ENCODE data around the gene TTBK2. TPM values are rescaled to one million over a fixed set of nuclear protein-coding genes. Genes with fewer than 3 reads are reported as not detected.

The TTBK2 gene
- polyA plus RNA-seq, 3 donors: 3.7 to 9.0 (median 5.7) TPM

GRCh38 chr15:42724276-42724675 lies 196.3 kb downstream of the TTBK2 start:
- TF ChIP-seq, protein P1, sequence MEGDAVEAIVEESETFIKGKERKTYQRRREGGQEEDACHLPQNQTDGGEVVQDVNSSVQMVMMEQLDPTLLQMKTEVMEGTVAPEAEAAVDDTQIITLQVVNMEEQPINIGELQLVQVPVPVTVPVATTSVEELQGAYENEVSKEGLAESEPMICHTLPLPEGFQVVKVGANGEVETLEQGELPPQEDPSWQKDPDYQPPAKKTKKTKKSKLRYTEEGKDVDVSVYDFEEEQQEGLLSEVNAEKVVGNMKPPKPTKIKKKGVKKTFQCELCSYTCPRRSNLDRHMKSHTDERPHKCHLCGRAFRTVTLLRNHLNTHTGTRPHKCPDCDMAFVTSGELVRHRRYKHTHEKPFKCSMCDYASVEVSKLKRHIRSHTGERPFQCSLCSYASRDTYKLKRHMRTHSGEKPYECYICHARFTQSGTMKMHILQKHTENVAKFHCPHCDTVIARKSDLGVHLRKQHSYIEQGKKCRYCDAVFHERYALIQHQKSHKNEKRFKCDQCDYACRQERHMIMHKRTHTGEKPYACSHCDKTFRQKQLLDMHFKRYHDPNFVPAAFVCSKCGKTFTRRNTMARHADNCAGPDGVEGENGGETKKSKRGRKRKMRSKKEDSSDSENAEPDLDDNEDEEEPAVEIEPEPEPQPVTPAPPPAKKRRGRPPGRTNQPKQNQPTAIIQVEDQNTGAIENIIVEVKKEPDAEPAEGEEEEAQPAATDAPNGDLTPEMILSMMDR (IDR thresholded peaks at IDR 0.05): no peak
- Histone ChIP-seq H2AFZ (ENCODE audit: insufficient read depth, low read depth, low read length, poor library complexity, severe bottlenecking) (no peak overlapping the region), H3K9me3 (replicated peaks in 1 of 2; ENCODE audit: control insufficient read depth in 1 of 2, insufficient read depth in 1 of 2, low read length in 2 of 2) (no peaks in the 10 kb centered on the region), H3K27me3 (ENCODE audit: control insufficient read depth in 2 of 2, insufficient read depth in 2 of 2, low read length in 2 of 2) (no peaks in the 10 kb centered on the region), H3K4me2 (replicated peaks; ENCODE audit: extremely low read depth, low read length, poor library complexity, severe bottlenecking) (no peak overlapping the region), H4K20me1 (ENCODE audit: insufficient read depth, low read length) (no peaks in the 10 kb centered on the region), H3K79me2 (ENCODE audit: insufficient read depth, low read length) (no peaks in the 10 kb centered on the region), H3K27ac (ENCODE audit: low read depth in 1 of 2, low read length in 2 of 2) (no peak overlapping the region), H3K4me1 (ENCODE audit: control insufficient read depth in 1 of 2, insufficient read depth in 2 of 2, low read length in 2 of 2) (no peaks in the 10 kb centered on the region), H3K36me3 (replicated peaks in 1 of 2; ENCODE audit: control insufficient read depth in 1 of 2, insufficient read depth in 2 of 2, low read length in 2 of 2) (peaks cover 71 to 91% of the 10 kb centered on the region in 2 donors), H3K4me3 (replicated peaks in 1 of 3; ENCODE audit: low read depth in 2 of 3, low read length in 3 of 3) (no peak overlapping the region), H3K9ac (ENCODE audit: insufficient read depth, low read length, poor library complexity, severe bottlenecking) (no peak overlapping the region)
- 98% methylated on average over 5 of the region's 6 CpGs for WGBS (ENCODE audit: insufficient coverage)
- Mint-ChIP-seq H3K4me1 (no peaks in the 10 kb centered on the region), H3K9me3 (no peaks in the 10 kb centered on the region), H3K27me3 (ENCODE audit: low read depth in 3 of 3) (no peaks in the 10 kb centered on the region), H3K4me3 (no peak overlapping the region), H3K27ac (no peak overlapping the region), H3K36me3 (peaks cover 68 to 88% of the 10 kb centered on the region in 2 donors)
- no peak for DNase-seq
- intact Hi-C loops (cut with micrococcal nuclease): no loop called here

- Histone ChIP-seq H3K4me1 (ENCODE audit: control insufficient read depth in 1 of 2, insufficient read depth in 2 of 2, low read length in 2 of 2) (no peaks in the 10 kb centered on the region), H2AFZ (ENCODE audit: insufficient read depth, low read depth, low read length, poor library complexity, severe bottlenecking) (no peak overlapping the region), H3K9me3 (replicated peaks in 1 of 2; ENCODE audit: control insufficient read depth in 1 of 2, insufficient read depth in 1 of 2, low read length in 2 of 2) (no peaks in the 10 kb centered on the region), H3K27ac (ENCODE audit: low read depth in 1 of 2, low read length in 2 of 2) (no peak overlapping the region), H3K36me3 (replicated peaks in 1 of 2; ENCODE audit: control insufficient read depth in 1 of 2, insufficient read depth in 2 of 2, low read length in 2 of 2) (peaks cover 59 to 83% of the 10 kb centered on the region in 2 donors), H4K20me1 (ENCODE audit: insufficient read depth, low read length) (no peaks in the 10 kb centered on the region), H3K79me2 (ENCODE audit: insufficient read depth, low read length) (no peaks in the 10 kb centered on the region), H3K4me3 (replicated peaks in 1 of 3; ENCODE audit: low read depth in 2 of 3, low read length in 3 of 3) (no peak overlapping the region), H3K9ac (ENCODE audit: insufficient read depth, low read length, poor library complexity, severe bottlenecking) (no peak overlapping the region), H3K27me3 (ENCODE audit: control insufficient read depth in 2 of 2, insufficient read depth in 2 of 2, low read length in 2 of 2) (no peaks in the 10 kb centered on the region), H3K4me2 (replicated peaks; ENCODE audit: extremely low read depth, low read length, poor library complexity, severe bottlenecking) (no peak overlapping the region)
- no peaks in the 10 kb centered on the region for H3K4me1 Mint-ChIP-seq
- H3K36me3 Mint-ChIP-seq: peaks cover 59 to 76% of the 10 kb centered on the region in 2 donors
- no peak overlapping the region for H3K4me3 Mint-ChIP-seq
- TF ChIP-seq, protein P1 (IDR thresholded peaks at IDR 0.05): no peak
- H3K9me3 Mint-ChIP-seq: peaks cover 0 to 3% (median 0%) of the 10 kb centered on the region in 7 donors
- H3K27me3 Mint-ChIP-seq (ENCODE audit: low read depth in 3 of 3): no peaks in the 10 kb centered on the region
- no peak for DNase-seq
- WGBS (ENCODE audit: insufficient coverage): no CpG with 5 or more reads among the region's 4 CpGs
- intact Hi-C loops (cut with micrococcal nuclease): no loop called here
- H3K27ac Mint-ChIP-seq: no peak overlapping the region
Measured at GRCh38 chr15:42723068-42723467, 197.5 kb downstream of the TTBK2 start.
